ENCODE data around the gene NOS3. TPM values are rescaled to one million over a fixed set of nuclear protein-coding genes. Genes with fewer than 3 reads are reported as not detected.
A peak's percentile ranks its signal among the peaks of the same experiment; 100 is the strongest.

Gene NOS3
- total and polyA plus RNA-seq, 4 experiments from 2014 or later = 4.0 to 14.9 (median 5.6) TPM

DNA sequence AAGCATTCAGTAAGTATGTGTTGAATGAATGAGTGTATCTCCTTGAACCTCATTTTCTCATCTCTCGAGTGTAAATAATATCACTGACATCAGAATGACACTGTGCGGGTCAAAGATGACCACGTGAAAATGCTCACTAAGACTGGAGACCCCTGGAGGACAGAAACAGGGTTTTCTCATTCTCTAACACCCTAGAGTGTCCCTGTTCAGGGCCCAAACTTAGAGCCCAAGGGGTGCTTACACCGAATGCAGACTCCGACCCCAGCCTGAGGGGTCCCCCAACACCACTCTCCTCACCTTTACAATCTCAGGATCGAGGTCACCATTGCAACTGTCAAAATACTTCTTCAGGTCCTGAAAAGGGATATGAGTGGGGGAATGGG is 65.5 kb downstream of the NOS3 start:
- POLR2A ChIA-PET (ENCODE audit: partially characterized antibody) = no interaction called here
- H3K36me3 Mint-ChIP-seq = peaks cover 0 to 13% of the 10 kb centered on the region in 2 donors
- Histone ChIP-seq H3K4me3 (ENCODE audit: low read length in 2 of 2) (no peak overlapping the region), H3K27me3 (ENCODE audit: insufficient read depth, low read length) (no peaks in the 10 kb centered on the region), H3K27ac (ENCODE audit: low read depth, low read length) (no peak overlapping the region), H3K4me1 (ENCODE audit: insufficient read depth, low read length) (peaks cover 42% of the 10 kb centered on the region), H3K36me3 (ENCODE audit: insufficient read depth, low read length) (no peaks in the 10 kb centered on the region), H3K9me3 (ENCODE audit: control insufficient read depth in 1 of 2, low read length in 2 of 2) (no peaks in the 10 kb centered on the region)
- H3K4me3 Mint-ChIP-seq = peak overlapping the region in 7 of 8 donors; percentile 10 to 97 (median 51)
- H3K9me3 Mint-ChIP-seq = no peaks in the 10 kb centered on the region
- DNase-seq = no peak
- H3K4me1 Mint-ChIP-seq = peaks cover 21 to 56% (median 38%) of the 10 kb centered on the region in 4 donors
- CTCF ChIA-PET (ENCODE audit: partially characterized antibody) = no interaction called here
- H3K27me3 Mint-ChIP-seq = peaks cover 0 to 4% of the 10 kb centered on the region in 2 donors
- intact Hi-C loops (cut with micrococcal nuclease) = no loop called here
- H3K27ac Mint-ChIP-seq = no peak overlapping the region

DNA sequence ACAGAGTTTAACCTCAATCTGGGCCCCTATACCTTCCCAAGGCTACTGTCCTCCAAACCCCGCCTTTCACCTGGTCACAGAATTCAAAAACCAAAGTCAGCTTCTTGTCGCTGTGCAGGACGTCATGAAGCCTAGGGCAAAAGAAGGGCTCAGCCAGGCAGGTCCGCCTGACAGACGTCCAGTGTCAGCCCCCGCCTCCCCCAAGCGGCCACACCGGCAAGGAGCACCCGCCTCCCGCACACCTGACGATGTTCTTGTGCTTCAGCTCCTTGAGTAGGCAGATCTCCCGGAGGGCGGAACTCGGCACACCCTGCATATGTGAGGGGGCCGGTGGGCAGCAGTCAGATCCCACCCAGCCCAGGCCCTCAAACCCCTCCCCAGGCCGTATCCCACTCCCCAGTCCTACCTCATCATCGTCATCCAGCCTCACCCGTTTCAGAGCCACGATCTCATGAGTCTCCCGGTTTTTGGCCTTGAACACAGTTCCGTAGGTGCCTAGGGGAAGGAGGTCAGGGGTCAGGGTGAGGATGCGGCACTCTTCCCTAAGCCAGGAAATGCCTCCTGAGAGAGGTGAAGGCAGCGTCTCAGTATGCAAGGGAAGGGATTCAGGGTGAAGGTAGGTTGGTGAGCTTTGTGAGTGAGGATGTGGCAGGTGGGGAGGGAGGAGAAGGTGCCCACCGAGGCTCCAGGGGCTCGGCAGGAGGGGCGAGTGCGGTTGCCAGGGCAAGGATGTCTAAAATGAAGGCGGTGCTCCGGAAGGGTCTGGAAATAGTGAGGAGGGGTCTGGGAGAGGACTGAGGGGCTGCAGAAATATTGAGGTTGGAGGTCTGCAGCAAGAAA is 66.1 kb downstream of the NOS3 start:
- Mint-ChIP-seq H3K9me3 (no peaks in the 10 kb centered on the region), H3K4me1 (peaks cover 24 to 62% (median 42%) of the 10 kb centered on the region in 4 donors), H3K36me3 (peaks cover 0 to 13% of the 10 kb centered on the region in 2 donors), H3K27me3 (peaks cover 0 to 4% of the 10 kb centered on the region in 2 donors), H3K27ac (peak overlapping the region in 3 of 7 donors; percentile 80 to 90 (median 85)), H3K4me3 (peak overlapping the region; percentile 86 to 97 (median 94))
- intact Hi-C loops (cut with micrococcal nuclease) = no loop called here
- H3K27ac ChIP-seq (ENCODE audit: low read depth, low read length) = peak overlapping the region; percentile 85
- CTCF ChIA-PET (ENCODE audit: partially characterized antibody) = no interaction called here
- H3K4me1 ChIP-seq (ENCODE audit: insufficient read depth, low read length) = peaks cover 46% of the 10 kb centered on the region
- H3K27me3 ChIP-seq (ENCODE audit: insufficient read depth, low read length) = no peaks in the 10 kb centered on the region
- peak overlapping the region; percentile 70 to 71 for H3K4me3 ChIP-seq (ENCODE audit: low read length in 2 of 2)
- POLR2A ChIA-PET (ENCODE audit: partially characterized antibody) = interaction anchor here (1.0 to 5.0 kb wide), 6 partner anchors 11 to 73 kb away, joined by 3 to 68 read pairs (median 8); partner anchors contain the start of genes ABCB8, AGAP3, FASTK and TMUB1
- H3K9me3 ChIP-seq (ENCODE audit: control insufficient read depth in 1 of 2, low read length in 2 of 2) = no peaks in the 10 kb centered on the region
- DNase-seq = no peak
- H3K36me3 ChIP-seq (ENCODE audit: insufficient read depth, low read length) = no peaks in the 10 kb centered on the region

DNA sequence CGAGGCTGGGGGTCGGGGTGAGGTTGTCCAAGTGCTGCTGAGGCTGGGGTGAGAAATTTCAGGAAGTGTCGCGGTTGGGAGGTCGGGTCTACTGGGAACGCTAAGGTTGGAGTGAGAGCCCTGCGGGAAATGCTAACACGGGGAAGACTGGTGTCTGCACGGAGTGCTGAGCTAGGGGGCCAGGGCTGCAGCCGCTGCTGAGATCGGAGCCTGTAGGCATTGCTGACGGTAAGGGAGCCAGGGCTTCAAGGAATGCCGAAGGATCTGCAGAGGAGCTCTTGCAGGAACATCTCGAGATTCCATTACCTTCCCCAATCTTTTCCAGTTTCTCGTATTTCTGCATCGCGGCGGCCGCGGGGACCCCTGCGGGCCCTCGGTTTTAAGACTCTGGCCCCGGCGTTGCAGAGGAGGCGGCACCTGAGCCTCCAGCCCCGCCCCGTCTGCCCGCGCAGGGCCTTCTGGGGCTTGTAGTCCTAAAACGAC is 66.7 kb downstream of the NOS3 start, which contains the start of gene CDK5:
Gene CDK5, minus strand, starts transcription at position 392 of the 483 bp plus-strand sequence. Its CDS starts 49 bp downstream, at position 343.
- H3K9me3 ChIP-seq (ENCODE audit: control insufficient read depth in 1 of 2, low read length in 2 of 2) = no peaks in the 10 kb centered on the region
- peak within 1 kb of the TSS; percentile 85 for H3K27ac ChIP-seq (ENCODE audit: low read depth, low read length)
- H3K4me1 Mint-ChIP-seq = peaks cover 23 to 59% (median 41%) of the 10 kb centered on the region in 4 donors
- ChIA-PET CTCF (ENCODE audit: partially characterized antibody) (interaction anchor here (1.3 kb wide), 1 partner anchor 26 kb away, joined by 4 read pairs; no protein-coding TSS in a partner anchor), POLR2A (ENCODE audit: partially characterized antibody) (interaction anchor here (1.0 to 5.0 kb wide), 7 partner anchors 11 to 73 kb away, joined by 3 to 68 read pairs (median 5); partner anchors contain the start of genes ABCB8, AGAP3, FASTK and TMUB1)
- peaks cover 0 to 15% of the 10 kb centered on the region in 2 donors for H3K36me3 Mint-ChIP-seq
- no peaks in the 10 kb centered on the region for H3K36me3 ChIP-seq (ENCODE audit: insufficient read depth, low read length)
- peak within 1 kb of the TSS; percentile 86 to 97 (median 94) for H3K4me3 Mint-ChIP-seq
- H3K4me1 ChIP-seq (ENCODE audit: insufficient read depth, low read length) = peaks cover 46% of the 10 kb centered on the region
- no peaks in the 10 kb centered on the region for H3K9me3 Mint-ChIP-seq
- intact Hi-C loops (cut with micrococcal nuclease) = no loop called here
- peak within 1 kb of the TSS; percentile 85 to 99 (median 96) for H3K27ac Mint-ChIP-seq
- no peak for DNase-seq
- H3K27me3 Mint-ChIP-seq = peaks cover 0 to 3% of the 10 kb centered on the region in 2 donors
- H3K27me3 ChIP-seq (ENCODE audit: insufficient read depth, low read length) = no peaks in the 10 kb centered on the region
- peak within 1 kb of the TSS; percentile 70 to 71 for H3K4me3 ChIP-seq (ENCODE audit: low read length in 2 of 2)

DNA sequence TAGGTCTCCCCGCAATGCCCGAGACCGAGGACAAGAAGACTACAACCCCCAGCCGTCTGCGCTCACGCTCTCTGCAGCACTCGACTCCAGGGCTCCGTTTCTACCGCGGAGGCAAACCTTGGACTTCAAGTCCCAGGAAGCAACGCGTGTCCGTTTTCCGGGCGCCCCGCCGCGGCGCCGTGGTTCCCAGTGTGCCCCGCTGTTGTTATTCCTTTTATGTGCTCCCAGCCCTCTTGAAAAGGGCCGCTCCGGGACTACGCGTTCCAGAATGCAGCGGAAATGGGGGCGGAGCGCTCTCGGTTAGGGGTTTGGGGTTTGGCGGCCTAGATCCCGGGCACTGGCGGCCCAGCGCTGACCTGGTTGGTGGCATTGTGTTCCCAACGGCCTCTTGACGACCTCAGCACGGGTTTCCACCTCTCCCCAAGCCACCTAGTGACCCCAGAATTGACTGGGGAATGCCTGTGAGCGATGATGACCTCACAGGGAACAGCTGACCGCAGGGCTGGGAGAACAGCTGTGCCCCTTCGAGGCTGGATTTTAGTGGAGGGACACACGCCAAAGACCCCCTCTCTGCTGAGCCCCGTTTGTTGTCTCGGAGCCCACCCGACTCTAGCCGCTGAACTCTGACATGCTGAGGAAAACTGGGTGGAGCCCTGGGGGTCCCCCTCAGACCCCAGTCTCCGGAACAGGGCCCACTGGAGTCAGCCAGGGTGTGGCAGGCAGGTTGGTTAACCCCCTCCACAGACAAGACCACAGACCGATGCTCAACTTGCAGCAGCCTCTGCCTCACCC is 67.4 kb downstream of the NOS3 start:
- peak overlapping the region; percentile 86 to 97 (median 94) for H3K4me3 Mint-ChIP-seq
- no peaks in the 10 kb centered on the region for H3K9me3 Mint-ChIP-seq
- Histone ChIP-seq H3K27me3 (ENCODE audit: insufficient read depth, low read length) (no peaks in the 10 kb centered on the region), H3K4me3 (ENCODE audit: low read length in 2 of 2) (peak overlapping the region; percentile 45 to 70), H3K27ac (ENCODE audit: low read depth, low read length) (peak overlapping the region; percentile 85), H3K36me3 (ENCODE audit: insufficient read depth, low read length) (no peaks in the 10 kb centered on the region), H3K4me1 (ENCODE audit: insufficient read depth, low read length) (peaks cover 45% of the 10 kb centered on the region), H3K9me3 (ENCODE audit: control insufficient read depth in 1 of 2, low read length in 2 of 2) (no peaks in the 10 kb centered on the region)
- DNase-seq = peak; percentile 95 to 99 (median 98)
- ChIA-PET POLR2A (ENCODE audit: partially characterized antibody) (interaction anchor here (0.6 to 5.0 kb wide), 17 partner anchors 19 to 575 kb away, joined by 3 to 68 read pairs (median 3); partner anchors contain the start of genes ABCB8, AGAP3, FASTK and TMUB1), CTCF (ENCODE audit: partially characterized antibody) (interaction anchor here (1.0 to 1.3 kb wide), 3 partner anchors 27 to 182 kb away, joined by 3 to 4 read pairs (median 3); no protein-coding TSS in a partner anchor)
- peaks cover 18 to 54% (median 37%) of the 10 kb centered on the region in 4 donors for H3K4me1 Mint-ChIP-seq
- intact Hi-C loops (cut with micrococcal nuclease) = loop anchor here (1.0 to 2.0 kb wide), 5 partner anchors 22 to 1344 kb away; partner anchors contain the start of genes ABCB8, ABCF2 and FASTK
- peaks cover 0 to 2% of the 10 kb centered on the region in 2 donors for H3K27me3 Mint-ChIP-seq
- H3K36me3 Mint-ChIP-seq = peaks cover 0 to 15% of the 10 kb centered on the region in 2 donors
- H3K27ac Mint-ChIP-seq = peak overlapping the region; percentile 85 to 99 (median 96)

DNA sequence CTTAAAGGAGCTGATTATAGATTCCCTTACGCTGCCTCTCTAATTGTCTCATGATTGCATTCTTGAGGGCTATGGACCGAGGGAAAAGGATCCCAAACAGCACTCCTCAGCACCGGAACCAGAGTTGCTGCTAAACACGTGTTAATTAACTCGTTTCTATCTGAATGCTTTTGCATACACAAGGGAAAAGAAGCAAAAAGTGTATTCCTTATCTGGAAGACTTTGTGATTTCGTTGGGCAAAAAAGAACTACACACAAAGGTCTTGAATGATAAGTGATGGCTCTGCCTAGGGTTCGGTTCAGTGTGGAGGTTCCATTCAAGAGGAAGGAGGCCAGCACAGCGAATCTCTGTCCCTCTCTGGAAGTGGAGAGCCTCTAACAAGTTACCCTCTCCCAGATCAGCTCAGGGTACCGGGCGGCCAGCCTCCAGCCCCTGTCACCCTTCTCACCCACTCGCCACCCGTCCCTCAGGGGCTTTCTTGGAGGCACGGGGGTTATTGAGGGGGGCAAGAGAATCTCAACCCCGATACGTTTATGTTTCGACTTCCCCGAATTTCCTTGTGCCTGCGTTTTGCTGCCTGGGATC is 68.1 kb downstream of the NOS3 start:
- no peaks in the 10 kb centered on the region for H3K27me3 ChIP-seq (ENCODE audit: insufficient read depth, low read length)
- H3K36me3 ChIP-seq (ENCODE audit: insufficient read depth, low read length) = no peaks in the 10 kb centered on the region
- Mint-ChIP-seq H3K36me3 (peaks cover 0 to 21% of the 10 kb centered on the region in 2 donors), H3K4me3 (peak overlapping the region; percentile 86 to 97 (median 94)), H3K27ac (peak overlapping the region; percentile 85 to 99 (median 96)), H3K9me3 (no peaks in the 10 kb centered on the region), H3K27me3 (peaks cover 0 to 2% of the 10 kb centered on the region in 2 donors), H3K4me1 (peaks cover 18 to 54% (median 36%) of the 10 kb centered on the region in 4 donors)
- H3K27ac ChIP-seq (ENCODE audit: low read depth, low read length) = peak overlapping the region; percentile 85
- H3K4me1 ChIP-seq (ENCODE audit: insufficient read depth, low read length) = peaks cover 41% of the 10 kb centered on the region
- intact Hi-C loops (cut with micrococcal nuclease) = loop anchor here (1.0 to 2.0 kb wide), 6 partner anchors 21 to 1345 kb away; partner anchors contain the start of genes ABCB8, ABCF2 and FASTK
- peak overlapping the region; percentile 45 to 70 for H3K4me3 ChIP-seq (ENCODE audit: low read length in 2 of 2)
- no peaks in the 10 kb centered on the region for H3K9me3 ChIP-seq (ENCODE audit: control insufficient read depth in 1 of 2, low read length in 2 of 2)
- DNase-seq = no peak
- POLR2A ChIA-PET (ENCODE audit: partially characterized antibody) = interaction anchor here (0.6 to 5.0 kb wide), 17 partner anchors 18 to 574 kb away, joined by 3 to 68 read pairs (median 3); partner anchors contain the start of genes ABCB8, AGAP3, FASTK and TMUB1
- CTCF ChIA-PET (ENCODE audit: partially characterized antibody) = interaction anchor here (1.0 to 1.3 kb wide), 3 partner anchors 28 to 182 kb away, joined by 3 to 4 read pairs (median 3); no protein-coding TSS in a partner anchor

Data from CD4-positive, alpha-beta memory T cell (primary cell).